Activated CD4-positive, CD25-positive, alpha-beta regulatory T cell treated with anti-CD3 and anti-CD28 coated beads, Interleukin-2, amount 50 U/mL, for 72 hours (primary cell): ENCODE results near the gene CDX1.

Experiments
- DNase-seq: peaks from one replicate; pipeline ENCODE4 v3.0.0; 2021

The CDX1 gene

DNA sequence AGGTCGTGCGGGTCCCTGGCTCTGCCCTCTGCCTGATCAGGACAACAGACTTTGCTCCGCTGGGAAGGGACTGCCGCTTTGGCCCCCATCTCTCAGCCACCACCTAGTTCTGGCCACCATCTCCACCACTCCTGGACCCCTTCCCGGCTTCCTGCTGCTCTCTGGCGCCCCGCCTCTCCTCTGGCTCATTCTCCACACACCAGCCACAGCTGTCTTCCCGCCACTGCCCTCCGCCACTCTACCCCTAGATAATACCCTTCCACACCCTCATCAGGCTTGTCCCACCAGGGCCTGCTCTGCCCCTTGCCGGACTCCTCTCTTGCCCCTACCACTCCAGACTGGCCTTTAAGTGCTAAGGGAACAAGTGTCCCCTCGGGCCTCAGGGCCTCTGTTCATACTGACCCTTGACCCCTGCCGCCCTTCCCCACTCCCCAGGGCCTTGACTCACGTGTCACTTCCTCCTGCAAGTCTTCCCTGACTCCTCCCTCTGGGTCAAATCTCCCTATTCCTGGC is 3.0 kb upstream of the CDX1 start:
- no peak for DNase-seq

DNA sequence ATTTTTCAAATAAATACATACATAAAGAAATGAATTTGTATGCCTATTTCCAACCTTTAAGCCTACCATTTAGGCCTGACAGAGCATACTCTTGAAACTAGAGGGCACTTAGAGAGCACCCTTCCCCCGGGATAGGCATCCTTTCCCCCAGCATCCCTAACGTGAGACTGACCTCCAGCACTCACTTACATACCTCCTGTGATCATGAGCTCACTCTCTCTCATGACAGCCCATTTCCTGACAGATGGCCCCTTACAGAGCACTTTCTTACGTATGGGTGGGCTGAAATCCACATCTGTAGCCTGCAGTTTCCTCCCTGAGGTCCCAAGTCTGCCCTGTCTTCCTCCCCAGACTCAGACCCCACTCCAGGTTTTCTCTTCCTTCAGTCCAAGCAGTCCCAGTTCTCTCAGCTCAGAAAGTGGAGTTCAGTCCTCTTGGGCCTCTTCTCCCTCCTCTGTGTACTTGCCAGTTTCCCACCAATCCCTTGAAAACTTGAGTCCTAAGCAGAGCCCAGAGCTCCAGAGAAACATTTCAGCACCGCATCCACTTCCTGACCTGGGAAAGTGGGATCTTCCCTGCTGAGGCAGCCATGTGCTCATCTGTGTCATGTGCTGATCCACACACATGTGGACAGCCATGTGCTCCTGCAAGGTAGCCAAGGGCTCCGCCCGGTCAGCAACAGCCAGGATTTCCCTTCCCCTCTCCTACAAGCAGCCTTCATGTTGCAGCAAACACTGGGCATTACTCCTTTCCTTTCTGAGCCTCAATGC is 2.2 kb upstream of the CDX1 start:
- DNase-seq, result no peak

DNA sequence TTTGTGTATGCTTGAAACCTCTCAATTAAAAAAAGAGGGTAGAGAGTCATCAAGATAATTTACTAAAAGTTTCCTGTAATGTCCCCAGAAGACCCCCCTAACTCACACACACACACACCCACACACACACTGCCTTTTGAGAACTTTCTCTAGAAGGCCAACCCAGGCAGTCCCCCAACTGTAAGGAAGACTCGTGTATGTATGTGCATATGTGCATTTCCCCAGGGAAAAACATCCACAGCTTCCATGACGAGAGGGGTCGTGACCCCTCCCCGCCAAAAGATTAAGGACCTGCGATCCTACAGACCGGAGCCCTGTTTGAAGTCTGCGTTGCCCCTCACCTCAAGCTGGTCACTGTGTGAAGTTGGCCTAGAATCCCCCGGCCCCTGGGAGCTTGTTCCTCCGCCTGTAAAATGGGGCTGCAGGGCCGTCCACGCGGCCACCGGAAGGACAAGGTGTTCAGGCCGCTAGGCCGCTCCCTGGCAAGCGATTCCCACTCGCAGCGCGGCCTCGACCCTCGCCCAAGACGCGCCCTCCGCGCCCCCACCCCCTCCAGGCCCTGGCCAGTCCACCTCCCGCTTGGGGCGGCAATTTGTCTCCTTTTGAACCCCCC is 435 bp upstream of the CDX1 start:
- no peak for DNase-seq

DNA sequence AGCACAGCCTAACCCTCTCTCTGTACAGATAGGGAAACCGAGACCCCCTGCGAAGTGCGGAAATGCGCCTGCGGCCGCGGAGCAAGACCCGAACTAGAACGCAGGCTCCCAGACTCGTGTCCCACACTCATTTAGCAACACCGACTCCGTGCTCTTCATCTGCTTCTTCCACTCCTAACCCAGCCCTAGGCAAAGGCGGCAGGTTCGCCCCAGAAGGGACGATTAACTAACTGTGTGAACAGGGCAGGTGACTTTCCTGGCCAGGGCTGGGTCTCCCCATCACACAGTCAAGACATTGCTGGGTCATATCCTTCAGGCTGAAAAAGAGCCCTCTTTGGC is 903 bp downstream of the CDX1 start:
- no peak for DNase-seq

DNA sequence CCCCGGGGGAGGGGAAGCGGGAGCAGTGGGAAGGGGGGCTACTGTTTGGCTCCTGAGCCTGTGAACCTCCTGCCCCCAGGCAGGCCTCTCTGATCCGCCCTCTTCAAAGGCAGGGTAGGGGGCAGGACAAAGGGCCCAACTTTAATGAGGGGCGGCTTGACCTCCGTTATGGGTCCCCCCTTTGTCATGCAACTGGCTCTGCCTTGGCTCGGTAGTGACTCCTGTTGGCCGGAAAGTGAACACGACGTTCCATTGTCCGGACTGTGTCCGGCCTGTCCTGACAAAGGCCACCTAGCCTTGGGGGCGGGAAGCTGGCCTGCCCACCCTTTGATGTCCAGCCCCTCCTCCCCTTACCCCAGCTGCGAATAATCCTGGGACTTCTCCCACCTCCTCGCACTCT is 1.3 kb downstream of the CDX1 start:
- DNase-seq, result no peak

DNA sequence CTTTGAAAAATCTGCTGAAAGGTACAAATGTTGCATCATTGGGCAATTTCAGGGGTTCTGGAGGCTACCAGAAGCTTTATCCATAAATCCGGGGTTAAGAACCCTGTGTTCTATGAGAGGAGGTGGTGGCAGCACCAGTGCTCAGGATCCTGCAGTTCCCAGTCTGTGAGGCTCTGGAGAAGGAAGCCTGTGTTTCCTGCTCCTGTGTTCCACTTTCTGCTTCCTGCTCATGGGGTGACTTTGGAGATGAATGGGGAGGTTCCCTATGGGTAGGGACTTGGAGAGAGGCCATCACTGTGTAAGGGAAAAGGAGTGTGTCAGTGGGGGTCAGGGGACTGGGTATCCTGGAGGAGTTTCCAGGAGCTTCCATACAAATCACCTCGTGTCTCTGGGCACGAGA is 2.3 kb downstream of the CDX1 start:
- DNase-seq, result no peak

DNA sequence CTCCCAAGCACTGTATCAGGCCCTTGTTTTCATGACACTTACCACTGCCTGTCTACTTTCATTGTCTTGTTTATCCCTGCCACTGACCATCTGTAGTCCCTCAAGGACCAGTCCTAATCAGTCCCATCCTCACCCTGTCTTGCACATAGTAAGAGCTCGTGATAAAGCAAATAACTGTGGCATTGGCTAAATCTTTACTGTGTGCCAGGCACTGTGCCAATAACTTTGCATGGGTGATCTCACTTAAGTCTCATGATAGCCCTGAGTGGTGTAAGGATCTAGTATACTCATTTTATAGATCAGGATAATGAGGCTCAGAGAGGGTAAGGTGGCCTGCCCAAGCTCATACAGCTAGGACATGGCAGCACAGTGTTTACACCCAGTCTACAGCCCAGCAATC is 5.6 kb downstream of the CDX1 start:
- no peak for DNase-seq

DNA sequence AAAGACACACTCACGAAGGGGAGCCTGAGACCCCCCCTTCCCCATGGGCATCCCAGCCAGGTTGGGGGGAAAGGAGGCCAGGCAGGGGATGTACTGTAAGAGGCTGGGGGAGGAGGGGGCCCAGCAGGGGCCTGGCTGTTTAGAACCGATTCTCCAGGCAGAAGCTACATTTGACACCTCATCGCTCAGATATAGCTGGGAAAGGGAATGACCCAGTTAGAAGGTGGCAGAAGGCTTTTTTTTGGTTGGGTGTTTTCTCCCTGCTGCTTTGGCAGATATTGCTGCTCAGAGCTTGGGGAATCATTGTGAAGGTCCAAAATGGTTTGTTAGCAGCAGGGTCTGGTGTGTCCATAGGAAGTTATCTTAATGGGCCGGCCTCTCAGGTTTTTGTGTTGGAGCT is 6.0 kb downstream of the CDX1 start:
- no peak for DNase-seq

DNA sequence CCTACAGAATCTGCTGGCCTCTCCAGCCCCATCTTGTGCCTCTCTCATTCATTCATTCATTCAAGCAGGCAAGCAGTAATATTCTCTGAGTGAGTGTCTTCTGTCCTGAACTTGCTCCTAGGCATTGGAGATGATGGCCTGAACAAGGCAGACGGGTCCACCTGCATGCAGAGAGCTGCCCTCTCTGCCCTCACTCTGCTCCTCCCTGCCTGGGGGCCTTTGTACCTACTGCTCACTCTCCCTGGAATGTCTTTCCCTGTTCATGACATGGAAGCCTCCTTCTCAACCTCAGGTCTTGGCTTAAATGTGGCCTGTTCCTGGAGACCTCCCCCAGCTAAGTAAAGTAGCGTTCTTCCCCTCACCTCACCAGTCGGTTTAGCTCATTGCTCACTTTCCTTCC is 6.6 kb downstream of the CDX1 start:
- no peak for DNase-seq

DNA sequence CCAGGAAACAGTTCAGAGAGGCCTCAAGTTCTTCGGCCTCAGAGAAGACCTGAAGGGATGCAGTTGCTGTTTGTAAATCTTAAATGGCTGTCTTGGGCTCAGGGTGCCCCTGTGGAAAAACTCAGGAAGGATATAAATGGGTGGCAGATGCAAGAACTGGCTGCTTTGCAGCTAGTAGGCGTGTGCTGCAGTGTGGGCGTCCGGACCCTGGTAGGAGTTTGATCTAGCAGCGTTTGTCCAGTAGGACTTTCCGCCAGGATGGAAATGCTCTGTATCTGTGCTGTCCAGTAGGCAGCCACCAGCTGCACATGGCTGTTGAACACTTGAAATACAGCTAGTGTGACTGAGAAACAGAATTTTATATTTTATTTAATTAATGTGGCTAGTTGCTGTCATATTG is 7.7 kb downstream of the CDX1 start:
- DNase-seq, result no peak

DNA sequence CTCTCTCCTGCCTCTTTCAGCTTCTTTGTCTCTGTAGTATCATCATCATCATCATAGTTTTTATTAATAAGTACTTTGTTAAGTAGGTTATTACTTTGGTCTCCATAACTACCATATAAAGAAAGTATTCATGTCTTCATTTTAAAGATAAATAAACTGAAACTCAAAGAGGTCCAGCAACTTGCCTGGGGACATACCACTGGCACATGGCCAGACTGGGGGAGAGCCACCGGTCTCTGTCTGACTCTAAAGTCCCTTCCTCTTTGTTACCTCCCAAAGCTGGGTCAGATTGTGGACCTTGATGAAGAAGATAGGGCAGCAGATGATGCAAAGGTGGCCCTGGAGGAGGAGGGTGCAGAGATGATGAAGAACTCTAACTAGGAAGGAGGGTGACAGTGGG is 8.5 kb downstream of the CDX1 start:
- no peak for DNase-seq

DNA sequence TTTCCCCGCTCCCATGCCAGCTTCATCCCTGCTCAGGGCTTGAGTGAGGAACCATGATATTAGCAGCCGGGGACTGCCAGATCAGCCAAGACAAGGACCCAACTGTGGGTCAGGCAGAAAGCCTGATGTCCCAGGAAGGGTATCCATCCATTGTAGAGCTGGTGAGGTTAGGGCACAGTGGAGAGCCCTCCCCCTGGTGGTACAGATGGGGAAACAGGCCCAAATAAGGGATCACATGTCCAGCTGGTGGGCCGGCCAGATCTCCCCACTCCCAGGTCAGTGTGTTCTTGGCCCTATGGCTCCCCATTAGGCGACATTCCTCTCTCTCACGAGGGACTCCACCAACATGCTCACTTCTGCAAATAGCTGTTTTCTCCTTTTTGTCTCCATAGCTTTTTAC is 9.0 kb downstream of the CDX1 start:
- DNase-seq, result no peak

DNA sequence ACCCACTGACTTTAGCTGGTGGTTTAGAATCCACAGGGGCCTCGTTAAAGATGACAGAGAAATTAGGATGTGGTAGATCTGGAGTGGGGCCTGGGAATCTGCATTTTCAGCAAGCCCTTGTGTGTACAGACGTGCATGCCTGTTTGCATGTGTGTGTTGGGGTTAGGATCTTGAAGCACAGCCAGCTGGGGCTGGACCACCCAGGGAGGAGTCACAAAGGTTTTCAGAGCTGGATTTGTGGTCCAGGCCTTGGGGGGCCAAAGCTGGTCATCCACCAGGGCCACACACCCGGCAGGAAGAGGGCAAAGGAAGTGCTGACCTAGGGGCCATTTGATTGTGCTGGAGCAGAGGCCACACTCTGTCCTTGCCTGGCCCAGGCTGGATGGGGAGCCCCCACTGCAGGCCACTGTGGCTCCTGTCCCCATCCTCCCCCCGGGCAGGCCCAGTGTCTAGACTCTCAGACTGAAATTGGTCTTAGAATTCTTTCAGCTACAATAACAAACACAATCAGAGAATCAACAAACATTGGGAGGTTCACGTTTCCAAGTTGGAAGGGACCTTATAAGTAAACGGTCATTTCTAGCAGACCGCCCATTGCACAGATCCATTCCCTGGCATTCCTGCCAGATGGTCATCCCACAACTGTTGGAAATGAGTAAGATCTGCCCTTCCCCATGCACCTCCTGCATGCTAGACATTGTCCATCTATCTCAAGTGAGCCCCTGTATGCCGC is 10.3 kb downstream of the CDX1 start:
- no peak for DNase-seq

DNA sequence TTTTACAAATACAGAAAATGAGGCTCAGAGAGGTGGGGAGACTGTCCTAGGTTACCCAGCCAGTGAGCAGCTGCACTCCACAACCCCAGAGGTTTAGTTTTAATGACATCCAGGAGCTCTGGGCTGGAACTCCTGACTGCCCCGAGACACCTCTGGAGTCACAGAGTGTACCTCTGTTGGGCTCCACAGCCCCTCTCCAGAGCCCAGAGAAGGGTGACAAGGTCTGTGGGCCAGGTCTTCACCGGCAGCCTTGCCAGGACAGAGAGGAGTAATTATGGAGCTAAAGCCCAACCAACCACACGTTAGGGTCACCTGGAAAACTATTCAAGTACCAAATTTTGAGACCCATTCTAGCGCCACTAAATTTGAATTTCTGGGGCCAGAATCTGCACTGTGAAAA is 11.1 kb downstream of the CDX1 start:
- DNase-seq, result no peak

DNA sequence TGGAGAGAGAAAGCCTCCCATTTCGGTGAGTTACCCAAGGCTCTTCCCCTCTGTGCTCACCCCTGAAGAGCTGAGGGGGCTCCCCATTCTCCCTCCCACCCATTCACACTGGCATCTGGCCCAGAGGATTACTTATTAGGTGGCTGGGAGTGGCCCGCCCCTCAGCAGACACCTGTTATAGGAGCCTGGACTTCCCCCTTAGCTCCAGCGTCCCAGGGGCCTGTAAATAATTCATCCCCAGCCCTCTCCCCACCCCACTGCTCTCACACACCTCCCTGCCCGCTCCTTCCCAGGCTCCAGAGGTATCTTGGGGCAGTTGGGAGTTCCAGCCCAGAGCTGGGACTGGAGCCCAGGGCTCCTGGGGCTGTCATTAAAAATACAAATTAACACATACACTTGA is 11.7 kb downstream of the CDX1 start:
- no peak for DNase-seq

DNA sequence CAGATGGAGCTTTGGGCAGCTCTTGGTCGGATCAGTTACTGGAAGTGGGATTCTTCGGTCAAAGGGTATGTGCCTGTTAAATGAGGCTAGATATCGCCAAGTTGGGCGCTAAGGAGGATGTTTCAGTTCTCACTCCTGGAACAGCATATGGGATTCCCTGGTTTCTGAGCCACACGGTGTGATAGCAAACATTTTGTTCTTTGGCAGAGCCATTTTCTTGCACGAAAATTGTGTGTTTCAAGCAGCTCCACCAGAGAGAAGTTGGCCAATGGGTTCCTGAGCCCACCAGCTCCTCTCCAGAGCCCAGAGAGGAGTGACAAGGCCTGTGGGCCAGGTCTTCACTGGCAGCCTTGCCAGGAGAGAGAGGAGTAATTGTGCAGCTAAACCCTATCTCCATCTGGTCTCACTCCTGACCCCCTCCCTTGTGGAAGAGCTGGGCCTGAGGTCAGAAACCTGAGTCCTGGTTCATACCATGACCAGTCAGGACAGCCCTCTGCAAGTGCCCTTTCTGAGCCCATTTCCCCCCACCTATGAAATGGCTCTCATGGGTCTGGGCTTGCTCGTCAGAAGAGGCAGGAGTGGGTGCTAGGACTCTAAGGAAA is 12.5 kb downstream of the CDX1 start:
- no peak for DNase-seq

DNA sequence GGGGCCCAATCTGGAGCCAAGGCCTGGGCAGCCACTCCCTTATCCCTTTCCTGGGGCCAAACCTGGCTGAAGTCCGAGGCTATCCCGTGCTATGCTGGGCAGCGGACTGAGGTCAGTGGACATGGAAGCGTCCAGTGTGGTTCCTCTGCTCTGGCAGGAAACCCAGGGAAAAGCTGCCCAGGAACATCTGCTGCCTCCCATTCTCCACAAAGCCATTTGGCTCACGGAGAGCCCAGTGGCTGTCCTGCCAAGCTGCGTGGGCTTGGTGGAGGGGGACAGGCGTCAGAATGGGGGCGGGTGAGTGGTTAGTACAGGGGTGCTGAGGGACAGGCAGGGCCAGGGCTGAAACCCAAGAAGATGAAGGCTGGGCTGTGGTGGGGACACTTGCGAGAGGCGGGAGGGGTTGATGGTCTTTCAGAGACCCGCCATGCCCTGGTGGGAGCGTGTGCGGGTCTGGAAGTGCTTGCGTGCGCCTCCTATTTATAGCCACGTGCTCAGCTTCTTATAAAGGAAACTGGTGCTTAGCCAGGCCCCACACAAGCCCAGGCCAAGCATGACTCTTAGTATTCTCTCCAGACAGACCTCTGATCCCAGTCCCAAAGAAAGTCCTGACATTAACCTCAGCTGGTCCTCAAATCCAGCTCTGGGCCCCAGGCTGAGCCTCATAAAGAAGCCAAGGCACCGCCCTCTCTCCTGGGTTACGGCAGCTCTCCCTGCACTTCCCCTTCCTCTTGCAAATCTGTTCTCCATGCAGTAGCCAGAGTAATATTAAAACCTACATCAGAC is 13.9 kb downstream of the CDX1 start:
- no peak for DNase-seq

DNA sequence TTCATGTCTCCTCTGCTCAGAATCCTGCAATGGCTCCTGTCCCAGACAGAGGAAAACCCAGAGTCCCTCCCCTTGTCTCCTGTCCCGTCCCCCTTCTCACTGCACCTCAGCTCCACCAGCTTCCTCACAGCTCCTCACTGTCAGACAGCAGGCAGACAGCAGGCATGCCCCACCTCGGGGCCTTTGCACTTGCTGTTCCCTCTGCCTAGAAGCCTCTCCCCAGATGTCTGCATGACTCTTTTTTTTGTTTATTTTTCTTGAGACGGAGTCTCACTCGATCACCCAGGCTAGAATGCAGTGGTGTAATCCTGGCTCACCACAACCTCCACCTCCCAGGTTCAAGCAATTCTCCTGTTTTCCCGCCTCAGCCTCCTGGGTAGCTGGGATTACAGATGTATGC is 14.4 kb downstream of the CDX1 start:
- no peak for DNase-seq

DNA sequence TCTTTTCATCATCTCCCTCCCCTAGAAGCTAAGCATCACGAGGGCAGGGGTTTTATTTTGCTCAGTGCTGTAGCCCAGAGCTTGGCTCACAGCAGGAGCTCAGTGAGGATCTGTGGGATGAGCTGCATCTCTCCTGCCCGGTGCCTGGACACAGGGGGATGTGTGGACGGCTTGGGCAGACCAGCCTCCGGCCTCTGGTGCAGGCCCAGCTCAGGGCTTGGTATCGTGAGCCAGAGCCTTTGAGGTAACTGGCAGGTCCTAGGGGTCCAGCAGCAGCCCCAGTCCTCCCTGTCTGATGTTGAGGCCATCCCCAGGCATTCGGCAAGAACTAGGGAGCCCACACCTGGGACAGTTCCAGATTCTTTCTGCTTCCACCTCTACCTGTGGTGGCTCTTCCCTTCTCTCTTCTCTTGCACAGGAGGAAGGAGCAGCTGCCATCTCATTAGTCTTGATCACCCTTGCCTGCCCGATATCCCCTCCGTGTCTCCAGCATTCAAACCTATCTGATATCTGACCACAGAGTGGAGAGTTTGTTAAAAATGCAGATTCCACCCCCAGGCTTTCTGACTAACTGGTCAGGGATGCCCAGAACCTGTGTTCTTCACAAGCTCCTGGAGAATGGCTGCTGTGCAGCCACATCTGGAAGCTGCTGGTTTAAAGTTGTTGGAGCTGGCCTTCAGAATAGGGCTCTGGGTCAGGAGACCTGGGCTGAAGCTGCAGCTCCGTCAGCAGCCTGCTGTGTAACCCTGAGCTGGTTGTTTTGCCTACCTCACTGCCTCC is 15.4 kb downstream of the CDX1 start:
- DNase-seq, result no peak

DNA sequence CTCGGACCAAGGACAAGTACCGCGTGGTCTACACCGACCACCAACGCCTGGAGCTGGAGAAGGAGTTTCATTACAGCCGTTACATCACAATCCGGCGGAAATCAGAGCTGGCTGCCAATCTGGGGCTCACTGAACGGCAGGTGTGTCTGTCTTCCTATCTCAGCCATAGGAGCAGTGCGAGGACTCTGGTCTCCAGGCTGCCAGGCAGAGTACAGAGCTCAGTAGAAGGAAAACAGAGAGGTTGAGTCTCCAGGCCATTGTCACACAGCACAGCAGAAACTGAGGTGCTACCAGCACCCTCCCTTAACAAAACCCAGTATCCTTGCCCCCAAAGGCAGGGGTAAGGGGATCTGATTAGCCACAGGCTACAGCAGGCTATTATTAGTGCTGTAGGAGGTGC is 16.2 kb downstream of the CDX1 start:
- DNase-seq, result no peak

DNA sequence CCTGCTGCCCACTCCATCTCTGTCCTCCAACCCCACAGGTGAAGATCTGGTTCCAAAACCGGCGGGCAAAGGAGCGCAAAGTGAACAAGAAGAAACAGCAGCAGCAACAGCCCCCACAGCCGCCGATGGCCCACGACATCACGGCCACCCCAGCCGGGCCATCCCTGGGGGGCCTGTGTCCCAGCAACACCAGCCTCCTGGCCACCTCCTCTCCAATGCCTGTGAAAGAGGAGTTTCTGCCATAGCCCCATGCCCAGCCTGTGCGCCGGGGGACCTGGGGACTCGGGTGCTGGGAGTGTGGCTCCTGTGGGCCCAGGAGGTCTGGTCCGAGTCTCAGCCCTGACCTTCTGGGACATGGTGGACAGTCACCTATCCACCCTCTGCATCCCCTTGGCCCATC is 16.9 kb downstream of the CDX1 start:
- DNase-seq, result no peak

DNA sequence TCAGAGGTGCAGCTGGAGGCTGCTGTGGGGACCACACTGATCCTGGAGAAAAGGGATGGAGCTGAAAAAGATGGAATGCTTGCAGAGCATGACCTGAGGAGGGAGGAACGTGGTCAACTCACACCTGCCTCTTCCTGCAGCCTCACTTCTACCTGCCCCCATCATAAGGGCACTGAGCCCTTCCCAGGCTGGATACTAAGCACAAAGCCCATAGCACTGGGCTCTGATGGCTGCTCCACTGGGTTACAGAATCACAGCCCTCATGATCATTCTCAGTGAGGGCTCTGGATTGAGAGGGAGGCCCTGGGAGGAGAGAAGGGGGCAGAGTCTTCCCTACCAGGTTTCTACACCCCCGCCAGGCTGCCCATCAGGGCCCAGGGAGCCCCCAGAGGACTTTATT is 17.4 kb downstream of the CDX1 start:
- no peak for DNase-seq
